HepG2 (cell line): ENCODE results near the gene FKBP10. TPM values are rescaled to one million over a fixed set of nuclear protein-coding genes. Genes with fewer than 3 reads are reported as not detected.

Experiments used
- BCL6 ChIP-seq: IDR thresholded peaks from 2 replicates; pipeline ENCODE4 v1.6.1; 2016; ENCODE audit warnings: missing genetic modification reagents, missing compliant biosample characterization
- BRCA1 ChIP-seq: sonication (generic); formaldehyde crosslinking; IDR thresholded peaks from 2 replicates; pipeline ENCODE4 v1.4.0; 2020; ENCODE audit warnings: missing genetic modification reagents
- DMAP1 ChIP-seq: IDR thresholded peaks from 2 replicates; pipeline ENCODE4 v1.6.1; 2016
- ELF1 ChIP-seq: sonication (generic); formaldehyde crosslinking; IDR thresholded peaks from 2 replicates; pipeline ENCODE4 v1.4.0; 2020; ENCODE audit warnings: missing genetic modification reagents
- FOXJ3 ChIP-seq: sonication (generic); formaldehyde crosslinking; IDR thresholded peaks from 2 replicates; pipeline ENCODE4 v1.4.0; 2020; ENCODE audit warnings: missing genetic modification reagents, mild to moderate bottlenecking, borderline replicate concordance
- IRF2 ChIP-seq: IDR thresholded peaks from 2 replicates; pipeline ENCODE4 v1.6.1; 2018; ENCODE audit warnings: missing genetic modification reagents, missing compliant biosample characterization
- KLF6 ChIP-seq: IDR thresholded peaks from 2 replicates; pipeline ENCODE4 v1.8.0; 2016; ENCODE audit warnings: missing biosample characterization, missing genetic modification reagents
- MTA1 ChIP-seq: sonication (generic); formaldehyde crosslinking; IDR thresholded peaks from 2 replicates; pipeline ENCODE4 v1.4.0; 2020; ENCODE audit warnings: missing genetic modification reagents, mild to moderate bottlenecking, borderline replicate concordance
- MYC ChIP-seq: sonication (generic); formaldehyde crosslinking; IDR thresholded peaks from 2 replicates; pipeline ENCODE4 v1.9.0; 2021; ENCODE audit warnings: missing genetic modification reagents, borderline replicate concordance
- NCOA1 ChIP-seq: sonication (generic); formaldehyde crosslinking; IDR thresholded peaks from 2 replicates; pipeline ENCODE4 v1.9.0; 2021; ENCODE audit warnings: missing genetic modification reagents
- NFKB2 ChIP-seq: sonication (generic); formaldehyde crosslinking; IDR thresholded peaks from 2 replicates; pipeline ENCODE4 v1.4.0; 2020; ENCODE audit warnings: missing genetic modification reagents, borderline replicate concordance
- NFYB ChIP-seq: sonication (generic); formaldehyde crosslinking; IDR thresholded peaks from 2 replicates; pipeline ENCODE4 v1.4.0; 2020; ENCODE audit warnings: missing genetic modification reagents
- POLR2G ChIP-seq: fragments of 200-400 bp; formaldehyde crosslinking; IDR thresholded peaks from 2 replicates; pipeline ENCODE4 v1.6.1; 2018; ENCODE audit warnings: mild to moderate bottlenecking, low read depth, low read length, moderate library complexity
- RARA ChIP-seq: IDR thresholded peaks from 2 replicates; pipeline ENCODE4 v1.6.1; 2016; ENCODE audit warnings: missing genetic modification reagents, missing compliant biosample characterization
- REXO4 ChIP-seq: sonication (generic); formaldehyde crosslinking; IDR thresholded peaks from 2 replicates; pipeline ENCODE4 v1.8.0; 2022; ENCODE audit warnings: missing genetic modification reagents, mild to moderate bottlenecking, borderline replicate concordance
- U2AF1 ChIP-seq: fragments of 200-400 bp; formaldehyde crosslinking; optimal IDR thresholded peaks from 2 replicates; pipeline ENCODE3; 2017; ENCODE audit warnings: mild to moderate bottlenecking, low read depth, low read length
- ZFP36L1 ChIP-seq: sonication (generic); formaldehyde crosslinking; IDR thresholded peaks from 2 replicates; pipeline ENCODE4 v1.8.0; 2022; ENCODE audit warnings: mild to moderate bottlenecking, missing genetic modification reagents, moderate library complexity
- ZNF431 ChIP-seq: sonication (generic); formaldehyde crosslinking; IDR thresholded peaks from 2 replicates; pipeline ENCODE4 v1.9.0; 2022; ENCODE audit warnings: missing genetic modification reagents, low read depth, mild to moderate bottlenecking, borderline replicate concordance
- ZNF543 ChIP-seq: sonication (generic); formaldehyde crosslinking; IDR thresholded peaks from 2 replicates; pipeline ENCODE4 v1.4.0; 2020; ENCODE audit warnings: mild to moderate bottlenecking, missing genetic modification reagents
- ZNF567 ChIP-seq: sonication (generic); formaldehyde crosslinking; IDR thresholded peaks from 2 replicates; pipeline ENCODE4 v1.8.1; 2023; ENCODE audit warnings: mild to moderate bottlenecking, missing genetic modification reagents, borderline replicate concordance
- ZNF687 ChIP-seq: sonication (generic); formaldehyde crosslinking; IDR thresholded peaks from 2 replicates; pipeline ENCODE4 v1.5.1; 2020; ENCODE audit warnings: mild to moderate bottlenecking, missing genetic modification reagents, moderate library complexity
- ZNF766 ChIP-seq: sonication (generic); formaldehyde crosslinking; IDR thresholded peaks from 2 replicates; pipeline ENCODE4 v1.5.0; 2020; ENCODE audit warnings: missing genetic modification reagents, borderline replicate concordance
- ZNF83 ChIP-seq: sonication (generic); formaldehyde crosslinking; IDR thresholded peaks from 2 replicates; pipeline ENCODE4 v1.4.0; 2020; ENCODE audit warnings: missing genetic modification reagents, mild to moderate bottlenecking, borderline replicate concordance
- ZNF878 ChIP-seq: sonication (generic); formaldehyde crosslinking; IDR thresholded peaks from 2 replicates; pipeline ENCODE4 v1.8.1; 2023; ENCODE audit warnings: mild to moderate bottlenecking, missing genetic modification reagents, moderate library complexity
- ZSCAN21 ChIP-seq: sonication (generic); formaldehyde crosslinking; IDR thresholded peaks from 2 replicates; pipeline ENCODE4 v1.8.0; 2022; ENCODE audit warnings: mild to moderate bottlenecking, missing genetic modification reagents, moderate library complexity, borderline replicate concordance
- polyA plus RNA-seq, 8 experiments: library from polyadenylated mRNA; depleted of rRNA in 3 of 8; stranded (reverse) in 7 of 8; unstranded in 1 of 8; fragments of >200 nt; fragmentation: Illumina TruSeq in 4 of 8; extraction: Trizol in 4 of 8; gene quantifications; 2 replicates each; pipeline versions ENCODE4 v1.2.1 to v1.2.3, GENCODE V29; 2011 to 2016; ENCODE audit warnings: low read depth in 4 of 8, missing spikeins in 1 of 8, mixed read lengths in 1 of 8; ENCODE audit not compliant: insufficient read depth in 1 of 8
- total RNA-seq, 5 experiments: library from RNA; depleted of rRNA; stranded (reverse); fragments of >200 nt; fragmentation: Illumina TruSeq; extraction: Trizol; gene quantifications; 2 replicates each; pipeline ENCODE4 v1.2.3, GENCODE V29; 2016; ENCODE audit warnings: low read depth in 1 of 5
- TF ChIP-seq, protein P1 (sequence below): IDR thresholded peaks from 2 replicates; pipeline ENCODE4 v1.6.1; 2016

Gene FKBP10
- total and polyA plus RNA-seq, 2 of the 13 experiments (the other 11 are each of a cell fraction or from before 2014, with no cell fraction given): 149 to 573 TPM

- TF ChIP-seq ZFP36L1 (no peak), ZNF543 (CRISPR knock-in tag) (peak; percentile 62), ZNF431 (0 out of 2 replicates have a peak, but pooled peaks have one; percentile 38), ZNF83 (CRISPR knock-in tag) (0 out of 2 replicates have a peak, but pooled peaks have one; percentile 24), MYC (CRISPR knock-in tag) (peak; percentile 40; the same call in 1 of the 2 replicates), BRCA1 (CRISPR knock-in tag) (no peak), NFYB (no peak), ZNF567 (CRISPR knock-in tag) (no peak), RARA (peak; percentile 32; the same call in 1 of the 2 replicates), REXO4 (CRISPR knock-in tag) (no peak), IRF2 (CRISPR knock-in tag) (peak; percentile 22), U2AF1 (peak; percentile 7), POLR2G (peak; percentile 42; the same call in 1 of the 2 replicates), MTA1 (CRISPR knock-in tag) (0 out of 2 replicates have a peak, but pooled peaks have one; percentile 34), FOXJ3 (no peak; the same call in 1 of the 2 replicates), ELF1 (peak; percentile 47), ZNF687 (CRISPR knock-in tag) (peak; percentile 81), ZNF766 (CRISPR knock-in tag) (no peak), ZSCAN21 (CRISPR knock-in tag) (no peak; the same call in 1 of the 2 replicates), ZNF878 (CRISPR knock-in tag) (no peak; the same call in 1 of the 2 replicates), NFKB2 (no peak), BCL6 (CRISPR knock-in tag) (peak; percentile 18; the same call in 1 of the 2 replicates), NCOA1 (CRISPR knock-in tag) (no peak), KLF6 (CRISPR knock-in tag) (no peak), DMAP1 (CRISPR knock-in tag) (no peak; the same call in 1 of the 2 replicates)
- TF ChIP-seq, protein P1, sequence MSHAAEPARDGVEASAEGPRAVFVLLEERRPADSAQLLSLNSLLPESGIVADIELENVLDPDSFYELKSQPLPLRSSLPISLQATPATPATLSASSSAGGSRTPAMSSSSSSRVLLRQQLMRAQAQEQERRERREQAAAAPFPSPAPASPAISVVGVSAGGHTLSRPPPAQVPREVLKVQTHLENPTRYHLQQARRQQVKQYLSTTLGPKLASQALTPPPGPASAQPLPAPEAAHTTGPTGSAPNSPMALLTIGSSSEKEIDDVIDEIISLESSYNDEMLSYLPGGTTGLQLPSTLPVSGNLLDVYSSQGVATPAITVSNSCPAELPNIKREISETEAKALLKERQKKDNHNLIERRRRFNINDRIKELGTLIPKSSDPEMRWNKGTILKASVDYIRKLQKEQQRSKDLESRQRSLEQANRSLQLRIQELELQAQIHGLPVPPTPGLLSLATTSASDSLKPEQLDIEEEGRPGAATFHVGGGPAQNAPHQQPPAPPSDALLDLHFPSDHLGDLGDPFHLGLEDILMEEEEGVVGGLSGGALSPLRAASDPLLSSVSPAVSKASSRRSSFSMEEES (CRISPR knock-in tag): no peak
These were observed 19.7 kb upstream of the FKBP10 start (continued) for GRCh38 chr17:41792845-41793783.
